HG02759 (cell line): ENCODE measurements around the gene HSPH1.
"Not testable (repeated sequence)": the region's sequence is repeated elsewhere in the genome, so short reads cannot be mapped to it uniquely, and the experiment has no call there.

Experiments used
- ATAC-seq: cut with Tn5 transposase; IDR thresholded peaks from one replicate; pipeline ENCODE4 v1.9.1; 2021; ENCODE audit warnings: mild to moderate bottlenecking, moderate library complexity; ENCODE audit not compliant: unreplicated experiment

Gene HSPH1

DNA sequence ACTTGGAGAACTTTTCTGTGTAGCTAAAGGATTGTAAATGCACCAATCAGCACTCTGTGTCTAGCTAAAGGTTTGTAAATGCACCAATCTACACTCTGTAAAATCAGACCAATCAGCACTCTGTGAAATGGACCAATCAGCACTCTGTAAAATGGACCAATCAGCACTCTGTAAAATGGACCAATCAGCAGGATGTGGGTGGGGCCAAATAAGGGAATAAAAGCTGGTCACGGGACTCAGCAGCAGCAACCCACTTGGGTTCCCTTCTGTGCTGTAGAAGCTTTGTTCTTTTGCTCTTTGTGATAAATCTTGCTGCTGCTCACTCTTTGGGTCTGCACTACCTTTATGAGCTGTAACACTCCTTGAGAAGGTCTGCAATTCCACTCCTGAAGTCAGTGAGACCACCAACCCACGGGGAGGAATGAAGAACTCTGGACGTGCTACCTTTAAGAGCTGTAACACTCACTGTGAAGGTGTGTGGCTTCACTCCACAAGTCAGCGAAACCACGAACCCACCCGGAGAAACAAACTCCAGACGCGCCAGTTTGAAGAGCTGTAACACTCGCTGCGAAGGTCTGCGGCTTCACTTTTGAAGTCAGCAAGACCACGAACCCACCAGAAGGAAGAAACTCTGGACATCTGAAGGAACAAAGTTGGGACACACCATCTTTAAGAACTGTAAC is 16.2 kb upstream of the HSPH1 start:
- ATAC-seq = not testable (repeated sequence)

GRCh38 chr13:31175847-31176532 is 14.3 kb upstream of the HSPH1 start:
- no peak for ATAC-seq

DNA sequence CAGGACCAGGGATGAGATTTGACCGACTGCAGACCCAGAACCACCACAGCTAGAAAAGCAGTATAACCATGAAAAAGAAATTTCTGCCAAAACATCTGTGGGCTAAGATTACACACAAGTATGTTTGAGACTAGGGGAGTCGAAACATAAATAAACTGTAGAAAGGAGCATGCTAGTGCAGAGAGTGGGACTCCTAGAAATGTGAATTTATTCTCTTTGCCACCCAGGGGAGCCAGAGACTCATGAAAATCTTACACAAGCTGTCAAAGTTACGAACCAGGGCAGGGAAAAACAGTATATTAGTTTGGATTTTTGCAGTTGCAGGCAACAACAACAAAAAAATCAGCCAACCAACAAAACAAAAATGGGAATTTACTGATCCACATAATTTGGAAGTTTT is 12.3 kb upstream of the HSPH1 start:
- no peak for ATAC-seq

- ATAC-seq = no peak
Measured at GRCh38 chr13:31172535-31172934, 10.8 kb upstream of the HSPH1 start.

- no peak for ATAC-seq
Measured at GRCh38 chr13:31172001-31172400, 10.3 kb upstream of the HSPH1 start.

DNA sequence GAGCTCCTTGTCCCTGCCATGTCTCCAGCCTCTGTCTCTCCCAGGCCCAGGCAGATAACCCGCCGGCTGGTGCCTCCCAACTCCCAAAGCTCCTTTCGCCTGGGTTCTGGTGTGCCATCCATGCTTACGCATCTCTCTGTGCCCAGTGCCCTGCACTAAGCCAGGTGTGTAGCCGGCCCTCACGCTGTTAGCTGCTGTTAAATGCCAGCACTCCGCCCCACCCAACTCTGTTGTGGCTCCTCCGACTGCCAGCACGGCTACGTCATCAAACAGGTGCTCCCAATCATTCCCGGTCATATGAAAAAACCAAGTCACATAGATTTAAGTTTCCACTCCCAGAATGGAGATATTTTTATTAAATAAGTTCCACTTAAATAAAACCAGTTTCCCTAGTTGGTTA is 7.0 kb upstream of the HSPH1 start:
- no peak for ATAC-seq

GRCh38 chr13:31168166-31168565 is 6.5 kb upstream of the HSPH1 start:
- ATAC-seq = peak; percentile 53

- peak; percentile 71 for ATAC-seq
Measured at GRCh38 chr13:31167490-31167889, 5.8 kb upstream of the HSPH1 start.

GRCh38 chr13:31166591-31166990 is 4.9 kb upstream of the HSPH1 start:
- ATAC-seq = no peak

GRCh38 chr13:31162151-31163008 is 676 bp upstream of the HSPH1 start:
- ATAC-seq = peak; percentile 83

DNA sequence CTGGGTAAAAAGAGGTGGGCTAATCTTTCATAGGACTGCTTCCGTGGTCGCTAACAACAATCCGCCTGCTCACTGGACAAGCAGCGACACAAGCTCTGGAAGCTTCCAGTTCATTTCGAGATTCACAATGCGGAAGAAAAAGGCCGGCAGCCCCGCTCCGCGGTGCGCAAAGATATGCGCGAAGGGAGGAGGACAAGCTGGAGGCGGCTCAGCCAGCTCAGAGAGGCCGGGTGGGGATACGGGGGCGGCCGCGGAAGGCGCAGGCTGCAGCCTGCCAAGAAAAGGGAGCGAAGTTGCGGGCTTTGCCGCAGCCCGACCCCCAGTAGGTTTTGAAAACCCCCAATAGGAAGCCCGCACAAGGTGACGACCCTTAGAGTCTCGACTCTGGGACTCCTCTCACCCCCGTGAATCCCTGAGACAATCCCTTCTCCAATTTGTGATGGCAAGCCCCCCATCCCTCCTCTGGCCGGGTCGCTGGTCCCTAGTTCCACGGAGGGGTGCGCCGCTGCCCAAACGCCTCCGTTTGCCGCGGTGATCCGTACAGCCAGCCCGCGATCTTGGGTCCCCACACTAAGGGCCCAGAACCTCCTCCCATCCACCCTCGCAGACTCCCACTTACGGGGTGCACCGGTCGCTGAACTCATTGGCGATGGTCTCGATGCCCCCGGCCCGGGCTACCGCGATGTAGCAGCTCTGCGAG is 697 bp downstream of the HSPH1 start:
- peak; percentile 20 for ATAC-seq

GRCh38 chr13:31159306-31159705 is 2.4 kb downstream of the HSPH1 start:
- no peak for ATAC-seq

DNA sequence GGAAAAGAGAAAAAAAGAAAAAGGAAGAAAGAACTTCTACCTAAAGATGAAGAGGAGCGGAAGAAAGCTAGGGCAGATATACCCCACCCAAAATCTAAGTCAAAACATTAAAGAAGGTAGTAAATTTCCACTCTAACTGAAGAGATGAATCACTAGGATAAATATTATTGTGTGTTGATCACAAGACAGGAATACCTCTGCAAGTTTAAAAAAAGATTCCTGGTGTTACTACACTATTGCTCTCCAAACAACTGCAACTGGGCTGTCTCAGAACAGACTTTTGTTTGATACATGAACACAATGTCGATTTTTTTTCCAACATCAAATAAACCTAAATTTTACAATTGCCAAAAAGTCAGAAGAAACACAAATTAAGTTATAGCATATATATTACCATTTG is 6.8 kb downstream of the HSPH1 start:
- no peak for ATAC-seq

- no peak for ATAC-seq
Measured at GRCh38 chr13:31151837-31152236, 9.9 kb downstream of the HSPH1 start.

- no peak for ATAC-seq
Measured at GRCh38 chr13:31150315-31150985, 11.3 kb downstream of the HSPH1 start.

GRCh38 chr13:31149604-31150003 is 12.1 kb downstream of the HSPH1 start:
- ATAC-seq = no peak

GRCh38 chr13:31145417-31145816 is 16.3 kb downstream of the HSPH1 start:
- ATAC-seq = no peak

- ATAC-seq = no peak
Measured at GRCh38 chr13:31138515-31138914, 23.2 kb downstream of the HSPH1 start.

DNA sequence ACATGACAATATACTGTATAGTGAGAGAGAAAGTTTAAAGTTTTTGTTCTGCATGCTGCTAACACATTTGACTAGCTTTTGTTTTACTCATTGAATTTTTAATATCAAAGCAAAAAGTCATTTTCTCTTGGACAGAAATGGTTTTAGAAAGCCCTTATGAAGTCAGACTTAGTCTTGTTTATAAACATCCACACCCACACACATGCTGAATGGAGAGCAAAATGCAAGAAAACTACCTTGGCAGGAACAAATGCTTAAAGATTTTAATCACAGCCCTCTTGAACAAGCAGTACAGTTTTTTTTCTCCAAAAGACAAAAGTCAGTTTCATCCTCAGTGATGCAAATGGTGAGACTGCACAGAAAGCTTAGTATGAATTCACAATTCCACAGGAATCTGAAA is 25.0 kb downstream of the HSPH1 start:
- ATAC-seq = no peak

DNA sequence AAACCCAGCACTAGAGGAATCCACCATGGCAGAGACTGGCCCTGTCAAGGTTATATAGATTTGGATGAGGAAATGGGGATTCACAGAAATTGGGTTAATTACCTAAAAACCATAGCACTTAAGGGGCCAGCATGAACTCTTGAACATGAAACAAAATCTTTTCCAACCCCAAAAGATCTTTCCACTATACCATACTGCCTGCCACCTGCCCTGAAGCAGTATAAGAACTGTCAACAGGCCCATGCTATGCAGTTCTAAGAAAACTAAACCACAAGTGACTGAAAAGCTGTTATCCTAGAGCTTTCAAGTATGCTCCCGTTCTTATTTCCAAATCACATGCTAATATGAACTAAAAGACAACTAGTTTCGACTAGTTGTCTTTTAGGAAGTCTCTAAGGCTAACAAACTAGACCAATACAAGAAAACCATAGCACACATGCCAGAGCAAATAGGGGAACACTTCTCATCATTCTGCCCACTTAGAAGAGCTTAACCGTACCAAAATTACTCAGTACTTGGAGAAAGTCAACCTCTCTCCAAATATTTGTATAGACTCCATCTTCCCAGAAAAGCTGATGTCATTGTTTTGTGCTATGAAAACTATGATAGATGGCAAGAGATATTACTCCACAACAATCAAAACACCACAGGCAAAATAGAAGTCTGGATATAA is 27.5 kb downstream of the HSPH1 start:
- no peak for ATAC-seq
